Kidney epithelial cell (primary cell): ENCODE data around the gene TMEM184A. TPM values are rescaled to one million over a fixed set of nuclear protein-coding genes. Genes with fewer than 3 reads are reported as not detected.

Experiments used
- DNase-seq: peaks from one replicate; pipeline ENCODE4 v3.0.0-alpha.2; 2010; ENCODE audit warnings: low read depth
- H3K27me3 ChIP-seq: 2 replicates; pipeline ENCODE4 v1.6.0; 2011; ENCODE audit warnings: low read length; ENCODE audit not compliant: control insufficient read depth, insufficient read depth
- H3K36me3 ChIP-seq: 2 replicates; pipeline ENCODE4 v1.5.1; 2011; ENCODE audit warnings: low read length; ENCODE audit not compliant: control insufficient read depth, insufficient read depth
- H3K4me3 ChIP-seq: 2 replicates; pipeline ENCODE4 v1.5.1; 2011; ENCODE audit warnings: low read depth, mild to moderate bottlenecking, control low read depth, low read length
- total RNA-seq: library from RNA; depleted of rRNA; stranded (reverse); fragments of >200 nt; gene quantifications from 2 replicates; pipeline ENCODE4 v1.2.3, GENCODE V29; 2015
- TF ChIP-seq, protein P1 (sequence below): IDR thresholded peaks from 2 replicates; pipeline ENCODE4 v1.5.1; 2011; ENCODE audit warnings: mild to moderate bottlenecking, moderate library complexity, low read length, control low read depth, inconsistent platforms; ENCODE audit not compliant: insufficient read depth, poor library complexity, severe bottlenecking

Gene TMEM184A
- total RNA-seq, 1 donor from 2014 or later, result 5.7 TPM

- Histone ChIP-seq H3K36me3 (no peaks in the 10 kb centered on the region), H3K27me3 (peaks cover 33% of the 10 kb centered on the region)
- TF ChIP-seq, protein P1, sequence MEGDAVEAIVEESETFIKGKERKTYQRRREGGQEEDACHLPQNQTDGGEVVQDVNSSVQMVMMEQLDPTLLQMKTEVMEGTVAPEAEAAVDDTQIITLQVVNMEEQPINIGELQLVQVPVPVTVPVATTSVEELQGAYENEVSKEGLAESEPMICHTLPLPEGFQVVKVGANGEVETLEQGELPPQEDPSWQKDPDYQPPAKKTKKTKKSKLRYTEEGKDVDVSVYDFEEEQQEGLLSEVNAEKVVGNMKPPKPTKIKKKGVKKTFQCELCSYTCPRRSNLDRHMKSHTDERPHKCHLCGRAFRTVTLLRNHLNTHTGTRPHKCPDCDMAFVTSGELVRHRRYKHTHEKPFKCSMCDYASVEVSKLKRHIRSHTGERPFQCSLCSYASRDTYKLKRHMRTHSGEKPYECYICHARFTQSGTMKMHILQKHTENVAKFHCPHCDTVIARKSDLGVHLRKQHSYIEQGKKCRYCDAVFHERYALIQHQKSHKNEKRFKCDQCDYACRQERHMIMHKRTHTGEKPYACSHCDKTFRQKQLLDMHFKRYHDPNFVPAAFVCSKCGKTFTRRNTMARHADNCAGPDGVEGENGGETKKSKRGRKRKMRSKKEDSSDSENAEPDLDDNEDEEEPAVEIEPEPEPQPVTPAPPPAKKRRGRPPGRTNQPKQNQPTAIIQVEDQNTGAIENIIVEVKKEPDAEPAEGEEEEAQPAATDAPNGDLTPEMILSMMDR, result no peak
Observed at GRCh38 chr7:1596181-1597043, 40.4 kb upstream of the TMEM184A start.

DNA sequence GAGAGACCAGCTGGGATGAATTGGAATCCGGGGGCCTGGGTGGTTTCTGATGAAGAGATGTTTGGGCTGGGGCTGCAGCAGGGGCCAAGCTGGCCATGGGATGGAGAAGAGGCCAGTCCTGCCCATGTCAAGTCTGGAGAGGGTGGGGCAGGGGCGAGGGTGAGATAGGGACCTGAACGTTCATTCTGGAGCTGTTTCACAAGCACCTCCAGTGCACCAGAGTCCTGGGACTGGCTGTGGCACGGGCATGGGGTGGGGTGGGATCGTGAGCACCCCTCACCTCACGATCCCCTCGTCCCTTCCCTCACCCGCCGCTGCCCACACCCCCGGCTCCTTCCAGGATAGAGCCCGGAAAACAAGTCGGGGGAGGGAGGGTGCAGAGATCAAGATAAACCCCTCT, 39.6 kb upstream of the TMEM184A start:
- no peak for DNase-seq
- peaks cover 35% of the 10 kb centered on the region for H3K27me3 ChIP-seq
- H3K36me3 ChIP-seq, result no peaks in the 10 kb centered on the region
- TF ChIP-seq, protein P1, result no peak
- H3K4me3 ChIP-seq, result no peak overlapping the region

More at GRCh38 chr7:1596181-1597043, 40.4 kb upstream of the TMEM184A start:
- DNase-seq, result no peak
- H3K4me3 ChIP-seq, result no peak overlapping the region

- DNase-seq, result no peak
- no peak overlapping the region for H3K4me3 ChIP-seq
- TF ChIP-seq, protein P1, result no peak
- H3K27me3 ChIP-seq, result peaks cover 32% of the 10 kb centered on the region
- H3K36me3 ChIP-seq, result no peaks in the 10 kb centered on the region
Observed at GRCh38 chr7:1595027-1595426, 39.0 kb upstream of the TMEM184A start.

- Histone ChIP-seq H3K4me3 (no peak overlapping the region), H3K36me3 (no peaks in the 10 kb centered on the region), H3K27me3 (peaks cover 32% of the 10 kb centered on the region)
- no peak for DNase-seq
- TF ChIP-seq, protein P1, result no peak
Observed at GRCh38 chr7:1593904-1594421, 38.0 kb upstream of the TMEM184A start.

- Histone ChIP-seq H3K36me3 (no peaks in the 10 kb centered on the region), H3K27me3 (peaks cover 34% of the 10 kb centered on the region), H3K4me3 (no peak overlapping the region)
- TF ChIP-seq, protein P1, result peak; percentile 24
- DNase-seq, result no peak
Observed at GRCh38 chr7:1593091-1593866, 37.3 kb upstream of the TMEM184A start.
